Endothelial cell of umbilical vein (primary cell): ENCODE measurements around the gene PTRHD1. TPM values are rescaled to one million over a fixed set of nuclear protein-coding genes. Genes with fewer than 3 reads are reported as not detected.

Experiments used
- BruUV-seq: library from RNA; stranded (reverse); fragments of 400-500 nt; replicated peaks from 2 replicates; lab custom pipeline; 2021; lab: Mats Ljungman, UMichigan
- CTCF ChIA-PET: fragments of 300-600, 350-600 bp; sonication (Branson Sonifier 250); formaldehyde crosslinking; loops from one replicate; lab custom pipeline; 2021; ENCODE audit warnings: antibody characterized with exemption, inconsistent platforms; lab: Charles Lee
- POLR2A ChIA-PET: fragments of 300-600, 350-600 bp; sonication (Branson Sonifier 250); formaldehyde crosslinking; loops from one replicate; lab custom pipeline; 2021; ENCODE audit warnings: antibody characterized with exemption, inconsistent platforms; lab: Charles Lee
- DNase-seq: peaks from one replicate; pipeline ENCODE4 v3.0.0-alpha.2; 2011; ENCODE audit warnings: low read depth, low spot score
- FAIRE-seq: peaks from 2 replicates; lab custom pipeline; 2011; peaks lifted over from hg19 to GRCh38; lab: Jason Lieb, UNC
- H2AFZ ChIP-seq: 2 replicates; pipeline ENCODE4 v1.6.0; 2012; ENCODE audit warnings: low read depth, low read length, control low read depth, inconsistent platforms
- H3K27ac ChIP-seq: 2 replicates; pipeline ENCODE4 v1.5.1; 2011; ENCODE audit warnings: low read depth, mild to moderate bottlenecking, control low read depth, low read length, moderate library complexity; ENCODE audit not compliant: insufficient read depth
- H3K27me3 ChIP-seq, 2 experiments: 2 replicates each; pipeline versions ENCODE4 v1.6.0 to v1.6.1; 2011; ENCODE audit warnings: low read length in 2 of 2, mixed read lengths in 1 of 2; ENCODE audit not compliant: control insufficient read depth in 2 of 2, insufficient read depth in 2 of 2
- H3K36me3 ChIP-seq, 2 experiments: 2 replicates in 1 of 2; 3 replicates in 1 of 2; pipeline ENCODE4 v1.5.1; 2011; ENCODE audit warnings: low read length in 2 of 2, mild to moderate bottlenecking in 1 of 2, moderate library complexity in 1 of 2; ENCODE audit not compliant: control insufficient read depth in 2 of 2, insufficient read depth in 2 of 2; ENCODE audit errors: extremely low read depth in 1 of 2
- H3K4me1 ChIP-seq: 3 replicates; pipeline ENCODE4 v1.5.1; 2011; ENCODE audit warnings: mild to moderate bottlenecking, low read length; ENCODE audit not compliant: control insufficient read depth, insufficient read depth; ENCODE audit errors: extremely low read depth
- H3K4me2 ChIP-seq: 2 replicates; pipeline ENCODE4 v1.6.1; 2011; ENCODE audit warnings: low read length, control low read depth, mixed read lengths; ENCODE audit not compliant: insufficient read depth
- H3K4me3 ChIP-seq, 3 experiments: fragments of 200-600 bp in 1 of 3; sonication (generic), shearing (Covaris generic) in 1 of 3; replicated peaks in 1 of 3; 2 replicates each; pipeline ENCODE4 v1.5.1; 2011 to 2016; ENCODE audit warnings: control low read depth in 3 of 3, low read length in 3 of 3, mild to moderate bottlenecking in 2 of 3, inconsistent platforms in 1 of 3, low read depth in 1 of 3, moderate library complexity in 1 of 3; ENCODE audit not compliant: insufficient read depth in 1 of 3
- H3K79me2 ChIP-seq: 2 replicates; pipeline ENCODE4 v1.6.0; 2012; ENCODE audit warnings: low read length, inconsistent platforms; ENCODE audit not compliant: control insufficient read depth, insufficient read depth
- H3K9ac ChIP-seq: replicated peaks from 2 replicates; pipeline ENCODE3; 2011; ENCODE audit warnings: low read length, control low read depth; ENCODE audit not compliant: insufficient read depth; ENCODE audit errors: extremely low read depth
- H3K9me1 ChIP-seq: replicated peaks from 3 replicates; pipeline ENCODE4 v1.6.0; 2011; ENCODE audit warnings: mild to moderate bottlenecking, low read length; ENCODE audit not compliant: control insufficient read depth, insufficient read depth; ENCODE audit errors: extremely low read depth
- H3K9me3 ChIP-seq: replicated peaks from 2 replicates; pipeline ENCODE4 v1.5.1; 2012; ENCODE audit warnings: low read length, inconsistent platforms; ENCODE audit not compliant: control insufficient read depth, insufficient read depth
- H4K20me1 ChIP-seq: replicated peaks from 2 replicates; pipeline ENCODE3; 2011; ENCODE audit warnings: mild to moderate bottlenecking, low read length; ENCODE audit not compliant: control insufficient read depth, insufficient read depth; ENCODE audit errors: extremely low read depth
- CTCF ChIP-seq, 2 donors: IDR thresholded peaks; 1 replicate in 1 of 2; 2 replicates in 1 of 2; pipeline ENCODE4 v1.5.1; 2011; ENCODE audit warnings: low read length in 2 of 2, mild to moderate bottlenecking in 2 of 2, moderate library complexity in 2 of 2, control low read depth in 1 of 2, inconsistent platforms in 1 of 2, low read depth in 1 of 2; ENCODE audit not compliant: insufficient read depth in 1 of 2; ENCODE audit errors: extremely low read depth in 1 of 2
- EZH2 ChIP-seq: IDR thresholded peaks from 2 replicates; pipeline ENCODE4 v1.6.1; 2012; ENCODE audit warnings: borderline replicate concordance, low read depth, mild to moderate bottlenecking, moderate library complexity, low read length, inconsistent platforms; ENCODE audit not compliant: severe bottlenecking
- FOS ChIP-seq: IDR thresholded peaks from 2 replicates; pipeline ENCODE4 v1.6.1; 2011; ENCODE audit warnings: mild to moderate bottlenecking, low read length, moderate library complexity, borderline replicate concordance; ENCODE audit not compliant: insufficient read depth
- GATA2 ChIP-seq: IDR thresholded peaks from 2 replicates; pipeline ENCODE4 v1.7.0; 2011; ENCODE audit warnings: low read depth, mild to moderate bottlenecking, moderate library complexity, mixed read lengths, low read length; ENCODE audit not compliant: insufficient read length, insufficient read depth
- JUN ChIP-seq: IDR thresholded peaks from 2 replicates; pipeline ENCODE4 v1.6.1; 2011; ENCODE audit warnings: borderline replicate concordance, low read depth; ENCODE audit not compliant: insufficient read length, insufficient read depth
- MYC ChIP-seq: IDR thresholded peaks from one replicate; pipeline ENCODE4 v1.6.1; 2011; ENCODE audit warnings: mild to moderate bottlenecking, low read depth, low read length
- POLR2A ChIP-seq: IDR thresholded peaks from 2 replicates; pipeline ENCODE4 v1.6.1; 2012; ENCODE audit warnings: low read depth, mild to moderate bottlenecking, control low read depth, low read length
- POLR2AphosphoS5 ChIP-seq: IDR thresholded peaks from 2 replicates; pipeline ENCODE4 v1.6.1; 2012; ENCODE audit warnings: low read depth, mild to moderate bottlenecking, control low read depth, low read length, moderate library complexity; ENCODE audit not compliant: insufficient read depth
- dilution Hi-C: fragments of 300-500 bp; cut with MboI; formaldehyde crosslinking; loops from one replicate; pipeline ENCODE4 v1.15.0; 2019; ENCODE audit warnings: low sequenced_read_pairs; ENCODE audit not compliant: extremely low pct_ligation_motif_present
- intact Hi-C: fragments of 100-400 bp; cut with micrococcal nuclease; formaldehyde crosslinking; loops from one replicate; pipeline ENCODE4 v1.10.0; 2022
- polyA plus RNA-seq, 4 experiments: library from polyadenylated mRNA; depleted of rRNA in 3 of 4; stranded (reverse) in 3 of 4; unstranded in 1 of 4; fragments of >200 nt; gene quantifications; 2 replicates each; pipeline versions ENCODE4 v1.2.1 to v1.2.3, GENCODE V29; 2011 to 2012; ENCODE audit warnings: missing spikeins in 1 of 4
- total RNA-seq: library from RNA; stranded (reverse); gene quantifications from 2 replicates; pipeline ENCODE4 v1.2.3, GENCODE V29; 2021
- TF ChIP-seq, protein P1 (sequence below): IDR thresholded peaks from 2 replicates; pipeline ENCODE4 v1.6.1; 2011; ENCODE audit not compliant: insufficient read depth, insufficient read length

PTRHD1 gene
- total and polyA plus RNA-seq, 2 donors (not counting 3 experiments of a cell fraction or from before 2014, with no cell fraction given): 41.1 to 68.8 TPM

DNA sequence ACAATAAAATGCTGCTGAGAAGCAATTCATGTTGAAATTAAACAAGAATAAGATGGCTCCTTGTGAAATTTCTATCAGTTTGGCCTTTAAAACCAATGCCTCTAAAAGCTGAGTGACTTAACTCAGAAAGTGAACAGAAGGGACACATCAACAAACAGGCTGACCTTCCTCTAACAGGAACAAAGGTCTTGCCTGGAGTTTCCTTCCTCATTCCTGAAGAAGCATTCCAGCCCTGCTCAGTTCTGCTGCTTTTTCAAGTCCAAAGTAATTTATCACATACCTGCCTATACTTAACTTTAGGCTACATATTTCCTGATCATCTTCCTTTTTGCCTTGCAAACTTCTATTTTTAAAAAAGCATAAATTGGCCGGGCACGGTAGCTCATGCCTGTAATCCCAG is 14.1 kb downstream of the PTRHD1 start:
- no peaks in the 10 kb centered on the region for H3K36me3 ChIP-seq
- no peak overlapping the region for H3K27ac ChIP-seq
- no peak overlapping the region for H2AFZ ChIP-seq
- no peak for TF ChIP-seq GATA2
- TF ChIP-seq, protein P1, sequence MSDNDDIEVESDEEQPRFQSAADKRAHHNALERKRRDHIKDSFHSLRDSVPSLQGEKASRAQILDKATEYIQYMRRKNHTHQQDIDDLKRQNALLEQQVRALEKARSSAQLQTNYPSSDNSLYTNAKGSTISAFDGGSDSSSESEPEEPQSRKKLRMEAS: no peak
- no peak for TF ChIP-seq EZH2
- no peak for TF ChIP-seq POLR2AphosphoS5
- TF ChIP-seq POLR2A: no peak
- TF ChIP-seq MYC: no peak
- no peak for TF ChIP-seq JUN
- no peak for TF ChIP-seq FOS
- no peak for TF ChIP-seq CTCF (IDR thresholded peaks at IDR 0.05; ENCODE audit: extremely low read depth in 1 of 2, insufficient read depth in 1 of 2, low read depth in 1 of 2, low read length in 2 of 2)
- intact Hi-C loops (no loop called here), dilution Hi-C loops (no loop called here)
- H3K4me3 ChIP-seq: no peak overlapping the region
- H3K4me1 ChIP-seq: peaks cover 5% of the 10 kb centered on the region
- FAIRE-seq (no peak), DNase-seq (peak; percentile 17)
- no peak overlapping the region for H3K4me2 ChIP-seq
- no peaks in the 10 kb centered on the region for H3K9me1 ChIP-seq
- H3K9ac ChIP-seq: no peak overlapping the region
- H3K9me3 ChIP-seq: no peaks in the 10 kb centered on the region
- H4K20me1 ChIP-seq: no peaks in the 10 kb centered on the region
- ChIA-PET CTCF (interaction anchor here (1.0 to 1.6 kb wide), 6 partner anchors 12 to 166 kb away, joined by 3 to 10 read pairs (median 4); partner anchors contain the start of genes CENPO and PTRHD1), POLR2A (no interaction called here)
- no peaks in the 10 kb centered on the region for H3K27me3 ChIP-seq
- H3K79me2 ChIP-seq: no peaks in the 10 kb centered on the region
- no TSS peak for BruUV-seq
